ENCODE results near the gene TRDN.
"Not testable (repeated sequence)": the region's sequence is repeated elsewhere in the genome, so short reads cannot be mapped to it uniquely, and the experiment has no call there.

Gene TRDN

GRCh38 chr6:123562677-123563076 is 74.1 kb downstream of the TRDN start:
- no peak for DNase-seq (ENCODE audit: low read depth)

- no peak for DNase-seq (ENCODE audit: low read depth)
Observed at GRCh38 chr6:123562264-123562663, 74.5 kb downstream of the TRDN start.

- not testable (repeated sequence) for DNase-seq (ENCODE audit: low read depth)
Observed at GRCh38 chr6:123559816-123560215, 76.9 kb downstream of the TRDN start.

GRCh38 chr6:123557474-123557873 is 79.3 kb downstream of the TRDN start:
- not testable (repeated sequence) for DNase-seq (ENCODE audit: low read depth)

- DNase-seq (ENCODE audit: low read depth) = peak; percentile 19
Observed at GRCh38 chr6:123551939-123552707, 84.6 kb downstream of the TRDN start.

- DNase-seq (ENCODE audit: low read depth) = no peak
Observed at GRCh38 chr6:123550052-123550617, 86.6 kb downstream of the TRDN start.

GRCh38 chr6:123549476-123549875 is 87.3 kb downstream of the TRDN start:
- no peak for DNase-seq (ENCODE audit: low read depth)

GRCh38 chr6:123547216-123547978 is 89.4 kb downstream of the TRDN start:
- DNase-seq (ENCODE audit: low read depth) = no peak

- DNase-seq (ENCODE audit: low read depth) = no peak
Observed at GRCh38 chr6:123546537-123546936, 90.2 kb downstream of the TRDN start.

- DNase-seq (ENCODE audit: low read depth) = no peak
Observed at GRCh38 chr6:123541462-123541861, 95.3 kb downstream of the TRDN start.

GRCh38 chr6:123533862-123534648 is 102.7 kb downstream of the TRDN start:
- DNase-seq (ENCODE audit: low read depth) = no peak

GRCh38 chr6:123529843-123530242 is 106.9 kb downstream of the TRDN start:
- DNase-seq (ENCODE audit: low read depth) = no peak

GRCh38 chr6:123529058-123529457 is 107.7 kb downstream of the TRDN start:
- no peak for DNase-seq (ENCODE audit: low read depth)

GRCh38 chr6:123527406-123527805 is 109.3 kb downstream of the TRDN start:
- DNase-seq (ENCODE audit: low read depth) = peak; percentile 25

GRCh38 chr6:123526128-123526527 is 110.6 kb downstream of the TRDN start:
- DNase-seq (ENCODE audit: low read depth) = no peak

GRCh38 chr6:123524781-123525180 is 112.0 kb downstream of the TRDN start:
- DNase-seq (ENCODE audit: low read depth) = no peak

GRCh38 chr6:123520217-123520616 is 116.5 kb downstream of the TRDN start:
- no peak for DNase-seq (ENCODE audit: low read depth)

- DNase-seq (ENCODE audit: low read depth) = no peak
Observed at GRCh38 chr6:123519189-123519505, 117.6 kb downstream of the TRDN start.

- no peak for DNase-seq (ENCODE audit: low read depth)
Observed at GRCh38 chr6:123518441-123519188, 118.1 kb downstream of the TRDN start.

GRCh38 chr6:123515715-123516114 is 121.0 kb downstream of the TRDN start:
- peak; percentile 35 for DNase-seq (ENCODE audit: low read depth)

GRCh38 chr6:123509112-123509511 is 127.6 kb downstream of the TRDN start:
- no peak for DNase-seq (ENCODE audit: low read depth)

- no peak for DNase-seq (ENCODE audit: low read depth)
Observed at GRCh38 chr6:123508290-123508689, 128.5 kb downstream of the TRDN start.

All from stromal cell of bone marrow (primary cell).